Spleen (tissue), 7 donors: Measurements from ENCODE around the gene RBM34.

Source experiments
- POLR2A ChIP-seq, 3 donors: fragments of 450-650 bp; IDR thresholded peaks; one replicate each; pipeline ENCODE4 v1.5.1; 2017; ENCODE audit warnings: antibody characterized with exemption in 3 of 3, mild to moderate bottlenecking in 1 of 3
- POLR2AphosphoS5 ChIP-seq, 3 donors: sonication (generic); formaldehyde crosslinking; IDR thresholded peaks; one replicate each; pipeline ENCODE4 v1.5.1; 2017; ENCODE audit warnings: antibody characterized with exemption in 3 of 3
- TF ChIP-seq, protein P1 (sequence below), 11 experiments: fragments of 200-600 bp in 7 of 11; fragments of 450-650 bp in 4 of 11; sonication (generic) in 4 of 11; IDR thresholded peaks in 8 of 11; conservative IDR thresholded peaks in 3 of 11; 1 replicate in 7 of 11; 2 replicates in 4 of 11; pipeline versions ENCODE4 v1.4.0 to v1.8.0; 2016 to 2021; ENCODE audit warnings: antibody characterized with exemption in 11 of 11, inconsistent platforms in 4 of 11, mild to moderate bottlenecking in 1 of 11
- donor health status: DM: no; HTN: no; CAD: no; lungs with moderate emphysema.
- donor health status: DM: no; HTN: no; CAD: no.
- donor health status: DM: no; HTN: no; CAD: no.

DNA sequence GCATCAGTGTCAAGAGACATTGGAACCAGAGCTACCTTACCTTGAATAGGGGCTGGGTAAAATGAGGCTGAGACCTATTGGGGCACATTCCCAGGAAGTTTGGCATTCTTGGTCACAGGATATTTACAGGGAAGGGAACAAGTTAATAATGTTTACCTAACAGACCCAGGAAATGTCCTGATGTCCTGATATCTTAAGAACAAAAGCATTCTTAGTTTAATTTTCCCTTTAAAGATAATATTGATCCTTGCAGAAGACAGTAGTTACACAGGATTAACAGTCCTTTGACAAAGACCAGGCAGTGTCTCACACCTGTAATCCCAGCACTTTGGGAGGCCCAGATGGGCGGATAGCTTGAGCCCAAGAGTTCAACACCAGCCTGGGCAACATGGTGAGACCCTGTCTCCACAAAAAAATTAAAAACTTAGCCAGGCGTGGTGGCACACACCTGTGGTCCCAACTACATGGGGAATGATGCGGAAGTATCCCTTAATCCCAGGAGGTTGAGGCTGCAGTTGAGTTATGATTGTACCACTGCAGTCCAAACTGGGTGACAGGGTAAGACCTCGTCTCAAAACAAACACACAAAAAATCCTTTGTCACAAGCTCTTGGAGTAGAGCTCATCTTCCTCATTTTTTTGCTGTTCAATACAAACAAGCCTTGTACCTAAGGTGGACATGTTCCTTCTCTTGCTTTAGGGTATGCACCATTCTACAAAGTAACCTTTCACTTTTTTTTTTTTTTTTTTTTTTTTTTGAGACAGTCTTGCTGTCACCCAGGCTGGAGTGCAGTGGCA is 31.1 kb downstream of the RBM34 start:
- TF ChIP-seq, protein P1, sequence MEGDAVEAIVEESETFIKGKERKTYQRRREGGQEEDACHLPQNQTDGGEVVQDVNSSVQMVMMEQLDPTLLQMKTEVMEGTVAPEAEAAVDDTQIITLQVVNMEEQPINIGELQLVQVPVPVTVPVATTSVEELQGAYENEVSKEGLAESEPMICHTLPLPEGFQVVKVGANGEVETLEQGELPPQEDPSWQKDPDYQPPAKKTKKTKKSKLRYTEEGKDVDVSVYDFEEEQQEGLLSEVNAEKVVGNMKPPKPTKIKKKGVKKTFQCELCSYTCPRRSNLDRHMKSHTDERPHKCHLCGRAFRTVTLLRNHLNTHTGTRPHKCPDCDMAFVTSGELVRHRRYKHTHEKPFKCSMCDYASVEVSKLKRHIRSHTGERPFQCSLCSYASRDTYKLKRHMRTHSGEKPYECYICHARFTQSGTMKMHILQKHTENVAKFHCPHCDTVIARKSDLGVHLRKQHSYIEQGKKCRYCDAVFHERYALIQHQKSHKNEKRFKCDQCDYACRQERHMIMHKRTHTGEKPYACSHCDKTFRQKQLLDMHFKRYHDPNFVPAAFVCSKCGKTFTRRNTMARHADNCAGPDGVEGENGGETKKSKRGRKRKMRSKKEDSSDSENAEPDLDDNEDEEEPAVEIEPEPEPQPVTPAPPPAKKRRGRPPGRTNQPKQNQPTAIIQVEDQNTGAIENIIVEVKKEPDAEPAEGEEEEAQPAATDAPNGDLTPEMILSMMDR (IDR thresholded peaks at IDR 0.05 in 8 of 11, conservative IDR thresholded peaks at IDR 0.05 in 3 of 11): no peak
- TF ChIP-seq POLR2AphosphoS5 (IDR thresholded peaks at IDR 0.05) (no peak), POLR2A (IDR thresholded peaks at IDR 0.05) (no peak)
